ENCODE data around the gene RNF43.

- no peak for TF ChIP-seq CTCF (IDR thresholded peaks at IDR 0.05 in 2 of 3, conservative IDR thresholded peaks at IDR 0.05 in 1 of 3; ENCODE audit: borderline replicate concordance in 1 of 3, insufficient read depth in 1 of 3, low read depth in 2 of 3, low read length in 2 of 3)
- TF ChIP-seq SIN3A (IDR thresholded peaks at IDR 0.05; ENCODE audit: low read depth), result no peak
- TF ChIP-seq ZBTB33 (IDR thresholded peaks at IDR 0.05; ENCODE audit: extremely low read depth, insufficient replicate concordance, low read length), result no peak
- no peak for TF ChIP-seq TCF7L2 (IDR thresholded peaks at IDR 0.05; ENCODE audit: borderline replicate concordance, extremely low read depth, insufficient read depth, insufficient read length)
- TF ChIP-seq EZH2 (IDR thresholded peaks at IDR 0.05), result no peak
- TF ChIP-seq REST (IDR thresholded peaks at IDR 0.05; ENCODE audit: low read depth), result no peak
Measured at GRCh38 chr17:58412961-58413586, 4.3 kb downstream of the RNF43 start.
